Activated CD4-positive, alpha-beta T cell treated with anti-CD3 and anti-CD28 coated beads for 4 hours (primary cell): ENCODE measurements around the gene BCAP31.

Source experiments
- DNase-seq, 2 donors: peaks; one replicate each; pipeline ENCODE4 v3.0.0-alpha.2; 2020

The BCAP31 gene

DNA sequence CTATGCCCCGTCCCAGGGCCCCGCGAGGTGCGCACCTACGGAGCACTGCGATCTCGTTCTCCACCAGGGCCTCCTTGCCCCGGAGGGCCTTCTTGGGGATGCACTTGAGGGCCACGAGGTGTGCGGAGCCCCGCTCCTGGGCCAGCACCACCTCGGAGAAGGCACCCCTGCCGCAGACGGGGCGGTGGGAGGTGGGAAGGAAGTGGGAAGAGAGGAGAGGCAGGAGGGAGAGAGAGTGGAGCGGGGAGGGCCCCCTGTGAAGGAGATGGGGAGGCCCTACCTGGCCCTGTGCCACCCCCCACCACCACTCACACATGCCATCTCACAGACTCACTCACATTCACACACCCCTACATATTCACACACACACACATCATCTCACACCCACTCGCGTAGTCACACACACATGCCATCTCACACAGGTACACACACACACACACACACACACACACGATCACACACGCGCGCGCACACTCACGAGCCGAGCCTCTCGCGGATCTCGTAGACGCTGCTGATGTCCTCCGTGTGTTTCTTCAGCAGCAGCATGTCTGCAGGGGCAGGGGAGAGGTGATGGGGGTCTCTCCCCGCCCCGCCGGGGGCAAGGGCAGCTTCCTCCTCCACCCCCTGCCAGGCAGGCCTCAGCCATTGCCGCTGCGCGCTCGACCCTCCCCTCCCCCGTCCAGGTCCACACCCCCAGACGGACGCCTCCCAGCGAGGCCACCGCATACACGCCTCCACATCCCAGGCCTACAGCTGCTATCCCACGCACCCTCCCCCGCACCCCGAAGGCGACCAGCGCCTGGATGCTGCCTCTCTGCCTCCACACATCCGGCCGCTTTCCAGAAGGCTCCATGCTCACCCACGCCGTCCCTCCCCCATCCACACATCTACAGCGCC is 51.4 kb downstream of the BCAP31 start:
- DNase-seq, result peak in 1 of 2 donors; percentile 31

DNA sequence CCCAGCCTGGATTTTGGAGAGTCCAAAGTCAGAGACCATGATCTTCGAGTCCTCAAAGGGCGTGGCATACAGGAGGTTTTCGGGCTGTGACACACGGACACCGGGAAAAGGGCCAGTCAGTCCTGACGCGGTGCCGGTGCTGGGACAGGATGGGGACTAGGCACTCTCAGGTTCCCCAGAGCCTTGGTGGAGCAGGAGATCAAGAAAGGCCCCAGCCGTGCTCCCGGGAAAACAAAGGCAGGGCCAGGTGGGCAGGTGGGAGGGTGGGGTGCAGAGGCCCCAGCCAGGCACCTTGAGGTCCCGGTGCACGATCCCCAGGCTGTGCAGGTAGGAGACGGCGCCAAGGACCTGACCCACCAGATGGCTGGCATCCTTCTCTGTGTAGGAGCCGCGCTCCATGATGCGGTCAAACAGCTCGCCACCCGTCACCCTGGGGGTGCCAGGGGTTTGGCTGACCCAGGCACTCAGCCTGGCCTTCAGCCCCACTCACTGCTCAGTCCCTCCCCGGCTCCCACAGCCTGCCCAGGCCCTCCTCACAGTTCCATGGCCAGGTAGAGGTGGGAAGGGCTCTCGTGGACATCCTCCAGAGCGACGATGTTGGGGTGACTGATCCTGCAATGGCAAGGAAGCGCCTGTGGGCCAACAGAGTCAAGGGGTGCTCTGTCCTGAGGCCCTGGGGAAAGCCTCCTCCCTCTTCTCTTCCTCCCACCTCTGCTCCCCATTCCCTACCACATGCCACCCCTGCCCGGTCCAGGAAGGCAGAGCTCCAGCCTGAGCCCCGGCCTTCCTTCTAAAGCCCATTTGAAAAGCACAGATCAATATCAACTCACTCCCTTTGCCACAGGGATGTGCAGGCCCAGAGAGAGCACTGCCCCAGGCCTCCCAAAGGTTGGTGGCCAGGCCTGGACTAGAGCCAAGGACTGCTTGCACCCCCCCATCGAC is 52.3 kb downstream of the BCAP31 start:
- DNase-seq, result no peak

DNA sequence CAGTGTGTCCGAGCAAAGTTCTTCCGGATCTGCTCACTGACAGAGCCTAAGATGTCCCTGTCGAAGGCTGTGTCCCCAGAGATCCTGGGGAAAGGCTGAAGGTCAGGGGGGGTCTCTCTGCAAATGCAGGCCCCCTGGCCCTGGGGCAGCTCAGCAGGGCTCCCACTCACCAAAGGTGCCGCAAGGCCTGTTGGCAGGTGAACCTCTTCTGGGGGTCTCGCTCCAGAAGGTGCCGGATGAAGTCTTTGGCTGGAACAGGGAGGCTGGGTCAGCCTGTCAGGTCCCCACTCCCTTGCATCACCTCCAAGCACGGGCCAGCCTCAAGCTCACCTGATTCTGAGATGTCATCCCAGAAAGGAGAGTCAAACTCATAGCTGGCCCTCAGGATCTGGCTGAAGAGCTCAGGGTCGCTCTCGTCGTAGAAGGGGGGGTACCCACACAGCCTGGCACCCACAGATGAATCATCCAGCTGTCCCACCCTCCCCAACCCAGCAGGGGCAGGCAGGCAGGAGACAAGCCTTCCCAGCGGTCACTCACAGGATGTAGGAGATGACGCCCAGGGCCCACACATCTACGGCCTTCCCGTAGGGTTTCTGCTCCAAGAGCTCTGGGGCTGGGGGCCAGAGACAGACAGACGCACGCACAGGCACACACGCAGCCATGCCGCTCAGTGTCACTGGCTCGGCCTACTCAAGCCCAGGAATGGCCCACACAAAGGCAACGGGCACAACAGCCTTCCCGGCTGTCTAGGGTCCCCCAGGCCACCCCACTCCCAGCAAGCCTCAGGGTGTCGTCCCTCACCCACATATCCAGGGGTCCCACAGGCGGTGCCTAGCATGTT is 53.2 kb downstream of the BCAP31 start:
- no peak for DNase-seq

DNA sequence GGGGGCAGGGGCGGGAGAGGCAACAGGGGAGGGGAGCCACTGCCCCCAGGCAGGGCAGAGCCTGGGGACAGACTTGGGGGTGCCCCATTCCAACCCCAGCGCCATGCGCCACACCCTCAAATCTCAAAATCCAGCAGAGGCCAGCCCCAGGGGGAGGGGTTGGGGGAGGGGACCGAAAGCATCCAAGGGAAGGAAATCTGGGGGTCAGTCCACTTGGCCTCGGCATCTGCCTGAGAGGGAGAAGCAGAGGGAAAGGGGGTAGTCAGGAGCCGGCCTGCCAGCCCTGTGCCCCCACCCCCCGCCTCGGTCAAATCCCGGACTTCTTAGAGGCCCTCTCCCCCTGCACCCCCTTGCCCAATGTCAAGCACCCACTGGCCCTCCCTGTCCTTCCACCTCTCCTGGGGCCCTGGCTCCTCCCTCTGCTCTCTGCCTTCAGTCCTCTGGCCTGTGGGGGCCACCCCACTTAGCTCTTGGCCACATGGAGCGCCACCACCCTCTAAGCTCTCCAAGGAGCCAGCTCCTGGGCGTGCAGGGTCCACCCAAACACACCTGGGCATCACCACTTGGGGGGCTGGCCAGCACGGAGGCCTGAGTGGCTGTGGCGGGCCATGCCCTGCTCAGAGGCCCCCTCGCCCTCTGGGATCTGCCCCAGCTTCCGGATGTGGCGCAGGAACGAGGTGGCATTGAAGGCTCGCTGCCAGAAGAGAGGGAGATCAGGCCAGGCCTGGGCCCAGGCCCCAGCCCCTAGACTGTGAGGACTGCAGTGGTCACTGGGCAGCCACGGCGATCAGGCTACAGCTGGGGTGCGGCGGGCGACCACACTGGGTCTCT is 54.1 kb downstream of the BCAP31 start:
- no peak for DNase-seq

DNA sequence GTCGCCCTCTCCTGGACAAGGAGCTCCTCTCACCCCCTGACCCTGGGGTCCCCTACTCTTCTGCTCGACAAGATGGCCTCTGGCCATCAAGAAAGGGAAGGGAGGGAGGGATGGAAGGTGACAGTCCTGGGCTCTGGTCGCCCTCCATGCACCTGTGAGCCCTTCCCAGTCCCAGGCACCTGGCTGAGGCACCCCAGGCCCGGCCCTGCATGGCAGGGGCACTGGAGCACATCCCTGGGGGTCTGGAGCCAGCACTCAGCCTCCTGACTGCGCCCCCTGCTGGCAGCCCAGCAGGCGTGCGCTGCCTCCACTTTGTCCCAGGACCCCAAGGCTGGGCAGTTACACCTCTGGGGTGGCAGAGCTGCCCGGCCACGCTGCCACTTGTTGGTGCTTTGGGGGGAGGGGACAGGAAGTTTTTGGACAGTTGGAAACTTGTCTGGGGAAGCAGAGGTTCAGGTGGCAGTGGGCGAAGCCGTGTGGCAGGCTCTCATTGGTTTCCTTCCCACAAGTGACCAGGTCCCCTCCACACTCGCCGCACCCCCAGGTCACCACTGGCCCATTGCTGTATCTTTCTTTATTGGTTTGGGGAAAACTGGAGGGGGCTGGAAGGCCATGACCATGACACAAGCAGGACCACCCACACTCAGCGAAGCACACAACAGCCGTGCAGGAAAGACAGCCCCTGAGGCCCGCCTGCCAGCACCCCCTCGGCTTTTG is 54.9 kb downstream of the BCAP31 start:
- peak; percentile 40 to 45 for DNase-seq

DNA sequence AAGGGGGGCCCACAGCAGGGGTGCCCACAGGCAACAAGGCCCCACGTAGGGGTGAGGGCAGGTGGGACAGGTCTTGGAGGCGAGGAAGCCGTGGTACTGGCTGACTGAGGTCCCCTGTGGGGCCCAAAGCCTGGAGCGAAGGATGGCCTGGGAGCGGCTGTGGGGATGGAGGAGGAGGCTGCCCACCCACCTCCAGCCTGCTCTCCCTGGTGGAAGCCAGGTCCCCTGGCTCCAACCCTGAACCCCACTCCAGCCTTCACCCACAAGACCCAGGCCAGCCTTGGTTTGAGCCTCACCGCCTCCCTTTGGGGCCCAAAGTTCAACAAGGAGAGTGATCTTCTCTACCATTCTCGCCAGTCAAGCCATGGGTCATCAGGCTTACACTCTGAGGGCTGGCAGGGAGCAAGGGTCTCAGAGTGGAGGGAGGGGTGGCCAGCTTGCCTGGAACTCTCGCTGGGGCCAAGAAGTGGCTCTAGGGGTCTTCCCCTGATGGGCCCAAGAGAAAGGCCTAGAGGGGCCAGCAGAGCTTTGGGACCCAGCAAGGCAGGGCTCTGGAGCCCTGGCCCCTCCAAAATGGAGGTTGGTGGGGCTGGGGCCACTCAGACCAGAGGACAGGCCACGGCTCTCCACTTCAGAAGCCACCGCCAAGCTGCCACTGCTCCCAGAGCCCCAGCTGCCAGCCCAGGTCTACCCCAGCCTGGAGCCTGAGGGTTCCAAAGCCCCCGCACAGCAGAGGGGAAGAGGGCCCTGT is 55.6 kb downstream of the BCAP31 start:
- DNase-seq, result no peak

DNA sequence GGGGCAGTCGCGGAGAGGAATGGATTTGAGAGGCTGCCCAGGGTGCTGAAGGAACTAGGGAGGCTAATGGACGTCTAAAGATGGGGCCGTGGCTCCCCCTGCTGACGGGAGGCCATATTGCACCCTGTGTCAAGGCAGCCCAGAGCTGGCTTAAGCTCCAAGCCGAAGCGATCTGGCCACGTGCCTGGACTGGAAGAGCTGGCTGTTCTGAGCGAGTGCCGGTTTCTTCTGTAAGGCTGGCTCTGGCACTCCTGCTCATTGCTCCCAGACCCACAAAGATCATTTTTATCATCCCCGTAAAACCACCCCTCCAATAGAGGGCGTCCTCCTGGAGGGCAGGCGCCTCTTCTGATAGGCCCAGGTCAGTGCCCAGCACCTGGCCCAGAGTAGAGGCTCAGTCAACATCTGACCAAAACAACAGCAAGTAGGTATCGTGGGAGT is 56.2 kb downstream of the BCAP31 start:
- peak; percentile 58 to 77 for DNase-seq

DNA sequence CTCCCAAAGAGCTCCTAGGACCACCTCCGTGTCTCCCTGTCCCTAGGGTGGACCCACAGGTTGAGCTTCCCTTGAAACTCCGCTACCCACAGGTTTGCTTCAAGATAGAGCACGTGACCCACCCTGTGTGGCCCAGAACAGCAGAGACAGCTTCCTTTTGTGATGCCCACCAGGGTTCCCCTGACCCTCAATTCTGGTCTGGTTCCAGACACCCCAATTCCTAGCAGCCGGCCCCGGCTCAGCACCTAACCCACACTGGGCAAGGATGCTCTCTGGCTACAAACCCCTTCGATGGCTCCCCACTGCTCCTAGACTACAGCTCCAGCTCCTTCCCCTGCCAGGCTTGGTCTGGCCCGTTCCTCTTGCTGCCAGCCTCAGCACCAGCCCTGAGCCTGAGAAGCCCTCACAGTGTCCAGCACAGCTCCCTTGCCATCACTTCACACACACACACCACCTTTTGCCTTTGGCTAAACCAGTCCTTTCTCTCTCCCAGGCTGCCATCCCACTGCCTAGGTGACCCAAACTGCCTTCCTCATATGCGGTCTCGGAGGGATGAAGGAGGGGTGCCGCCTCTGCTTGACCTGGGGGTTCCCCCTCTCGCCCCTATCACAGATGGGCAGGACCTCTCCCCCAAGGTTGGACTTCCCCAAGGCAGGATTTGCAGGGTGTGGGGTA is 56.8 kb downstream of the BCAP31 start:
- no peak for DNase-seq

DNA sequence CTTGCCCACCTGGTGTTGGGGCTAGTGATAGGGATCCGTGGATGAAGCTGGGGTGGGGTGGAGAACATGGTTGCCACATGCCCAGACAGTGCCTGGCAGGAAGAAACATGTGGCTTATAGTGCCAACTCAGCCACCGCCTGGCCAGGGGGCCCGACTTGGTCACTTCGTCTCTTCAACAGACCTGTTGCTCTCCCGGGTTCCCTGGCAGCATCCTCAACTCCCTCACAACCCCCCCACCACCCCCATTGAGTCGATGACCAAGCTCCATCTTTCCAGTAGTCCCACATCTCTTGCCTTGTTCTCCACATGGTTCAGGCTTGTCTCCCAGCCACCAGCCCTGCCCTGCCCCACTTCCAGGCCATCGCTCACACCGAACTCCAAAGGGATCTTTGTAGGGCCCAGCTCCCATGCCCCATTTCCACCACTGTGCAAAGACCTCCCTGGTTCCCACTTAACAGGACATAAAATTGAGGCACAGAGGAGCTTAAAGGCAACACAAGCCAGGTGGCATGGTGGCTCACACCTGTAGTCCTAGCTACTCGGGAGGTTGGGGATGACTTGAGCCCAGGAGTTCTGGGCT is 58.4 kb downstream of the BCAP31 start:
- DNase-seq, result no peak

DNA sequence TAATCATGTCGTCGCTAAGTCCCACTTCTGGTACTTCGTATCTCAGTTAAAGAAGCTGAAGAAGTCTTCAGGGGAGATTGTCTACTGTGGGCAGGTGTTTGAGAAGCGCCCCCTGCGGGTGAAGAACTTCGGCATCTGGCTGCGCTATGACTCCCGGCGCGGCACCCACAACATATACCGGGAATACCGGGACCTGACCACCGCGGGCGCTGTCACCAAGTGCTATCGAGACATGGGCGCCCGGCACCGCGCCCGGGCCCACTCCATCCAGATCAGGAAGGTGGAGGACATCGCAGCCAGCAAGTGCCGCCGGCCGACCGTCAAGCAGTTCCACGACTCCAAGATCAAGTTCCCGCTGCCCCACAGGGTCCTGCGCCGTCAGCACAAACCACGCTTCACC is 61.9 kb downstream of the BCAP31 start:
- peak; percentile 56 to 62 for DNase-seq

DNA sequence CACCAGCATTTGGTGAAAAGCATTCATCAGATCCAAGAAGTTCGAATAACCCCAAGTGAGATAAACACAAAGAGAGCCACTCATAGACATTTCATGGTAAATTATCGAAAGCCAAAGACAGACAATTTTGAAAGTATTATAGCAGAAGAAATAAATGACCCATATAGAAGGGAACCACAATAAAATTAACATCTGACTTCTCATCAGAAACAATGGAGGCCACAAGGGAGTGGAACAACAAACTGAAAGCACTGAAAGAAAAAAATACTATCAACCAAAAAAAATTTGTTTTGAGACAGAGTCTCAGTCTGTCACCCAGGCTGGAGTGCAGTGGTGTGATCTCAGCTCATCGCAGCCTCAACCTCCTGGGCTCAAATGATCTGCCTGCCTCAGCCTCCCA is 64.9 kb downstream of the BCAP31 start:
- no peak for DNase-seq

DNA sequence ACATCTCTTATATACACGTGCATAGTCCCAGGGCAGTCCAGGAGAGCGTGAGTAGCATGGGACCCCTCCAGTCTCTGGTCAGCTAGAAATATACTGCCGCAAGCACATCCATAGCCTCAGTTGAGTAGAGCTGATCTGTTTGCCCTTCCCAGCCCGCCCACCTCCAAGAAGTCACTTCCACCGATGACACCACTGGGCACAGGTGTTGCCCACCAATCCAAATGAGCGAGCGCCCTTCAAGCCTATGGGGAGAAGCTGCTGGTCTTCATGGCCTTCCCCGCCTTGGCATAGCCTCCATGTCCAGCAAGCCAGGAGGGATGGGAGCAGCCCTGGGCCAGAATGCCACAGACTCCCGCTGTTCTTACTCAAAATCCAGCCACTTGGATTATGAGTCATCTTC is 67.0 kb downstream of the BCAP31 start:
- no peak for DNase-seq

DNA sequence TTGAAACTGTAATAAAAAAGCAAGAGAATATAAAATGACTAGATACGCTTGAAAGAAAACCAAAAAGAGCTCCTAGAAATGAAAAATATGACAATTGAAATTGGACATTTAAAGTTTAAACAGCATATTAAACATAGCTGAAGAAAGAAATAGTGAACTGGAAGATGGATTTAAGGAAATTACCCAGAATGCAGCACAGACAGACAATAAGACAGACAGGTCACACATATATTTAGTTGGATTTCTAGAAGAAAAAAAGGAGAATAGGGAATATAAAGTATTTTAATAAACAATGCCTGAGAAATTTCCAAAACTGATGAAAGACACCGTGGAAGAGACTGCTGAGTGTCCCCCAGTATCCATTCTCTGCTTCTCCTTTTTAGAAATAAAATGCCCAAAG is 70.6 kb downstream of the BCAP31 start:
- DNase-seq, result no peak

DNA sequence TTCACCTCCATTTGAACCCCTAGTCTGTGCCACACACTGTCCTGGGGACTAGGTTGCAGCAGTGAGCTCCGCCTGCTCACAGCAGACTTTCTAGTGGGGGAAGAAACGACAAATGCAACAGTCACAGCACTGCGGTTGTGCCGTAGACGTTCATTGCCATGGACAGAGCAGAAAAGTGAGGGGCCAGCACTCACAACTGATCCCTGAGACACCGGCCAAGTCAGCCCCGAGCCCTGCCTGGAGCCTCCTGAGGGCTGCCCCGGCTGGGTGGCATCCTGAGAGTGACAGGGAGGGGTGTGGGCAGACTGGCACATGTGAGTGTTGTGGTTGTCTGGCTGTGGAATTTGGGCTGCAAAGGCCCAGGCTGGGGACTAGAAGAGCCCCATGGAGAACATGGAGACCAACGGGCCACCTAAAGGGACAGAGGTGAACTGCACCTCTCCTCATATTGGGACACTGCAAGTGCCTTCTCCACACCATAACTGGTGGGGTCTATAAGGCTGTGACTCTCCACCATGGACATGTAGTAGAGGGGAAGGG is 72.6 kb downstream of the BCAP31 start:
- DNase-seq, result no peak

DNA sequence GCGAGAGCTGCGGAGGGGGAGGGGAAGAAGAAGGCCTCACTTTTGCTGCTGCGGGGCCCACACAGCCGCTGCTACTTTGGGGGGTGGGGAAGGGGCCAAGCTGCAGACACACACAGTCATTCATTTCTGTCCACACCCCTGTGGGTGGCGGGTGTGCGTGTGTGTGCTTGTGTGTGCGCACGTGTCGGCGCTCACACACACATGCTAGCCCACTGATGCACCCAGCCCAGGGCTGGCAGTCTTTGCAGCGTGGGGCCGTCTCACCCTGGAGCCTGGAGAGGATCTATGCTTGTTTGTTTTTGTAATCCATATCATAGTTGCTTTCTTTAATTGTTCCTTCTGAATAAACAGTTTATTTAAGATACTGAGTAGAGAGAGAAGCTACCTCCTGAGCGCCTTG is 73.2 kb downstream of the BCAP31 start:
- no peak for DNase-seq
